HepG2 (cell line): ENCODE data around the gene FCHO1. TPM values are rescaled to one million over a fixed set of nuclear protein-coding genes. Genes with fewer than 3 reads are reported as not detected.

Experiments used
- DNMT3B ChIP-seq: conservative IDR thresholded peaks from 2 replicates; pipeline ENCODE4 v1.6.1; 2016; ENCODE audit warnings: missing biosample characterization, control low read depth
- FLYWCH1 ChIP-seq: sonication (generic); formaldehyde crosslinking; IDR thresholded peaks from 2 replicates; pipeline ENCODE4 v1.8.1; 2023; ENCODE audit warnings: mild to moderate bottlenecking, missing genetic modification reagents
- GABPA ChIP-seq, 2 experiments: IDR thresholded peaks; 2 replicates each; pipeline ENCODE4 v1.6.1; 2011 to 2016; ENCODE audit warnings: low read depth in 2 of 2, low read length in 1 of 2, missing biosample characterization in 1 of 2, missing genetic modification characterization in 1 of 2
- HNRNPL ChIP-seq: fragments of 200-400 bp; formaldehyde crosslinking; IDR thresholded peaks from 2 replicates; pipeline ENCODE4 v1.6.1; 2017; ENCODE audit warnings: mild to moderate bottlenecking, low read depth, low read length
- KAT8 ChIP-seq: IDR thresholded peaks from 2 replicates; pipeline ENCODE4 v1.6.1; 2016; ENCODE audit warnings: missing genetic modification reagents, missing compliant biosample characterization
- KLF15 ChIP-seq: sonication (generic); formaldehyde crosslinking; IDR thresholded peaks from 2 replicates; pipeline ENCODE4 v1.8.1; 2023; ENCODE audit warnings: borderline replicate concordance, mild to moderate bottlenecking, inconsistent platforms, missing genetic modification reagents, mixed read lengths
- MBD4 ChIP-seq: IDR thresholded peaks from 2 replicates; pipeline ENCODE4 v1.6.1; 2012; ENCODE audit warnings: low read length, inconsistent platforms, borderline replicate concordance
- NCOA5 ChIP-seq: sonication (generic); formaldehyde crosslinking; IDR thresholded peaks from 2 replicates; pipeline ENCODE4 v1.4.0; 2020; ENCODE audit warnings: missing genetic modification reagents
- NPAS2 ChIP-seq: sonication (generic); formaldehyde crosslinking; IDR thresholded peaks from 2 replicates; pipeline ENCODE4 v1.8.0; 2022; ENCODE audit warnings: mild to moderate bottlenecking, missing genetic modification reagents, borderline replicate concordance
- NR2F6 ChIP-seq, 2 experiments: IDR thresholded peaks; 2 replicates each; pipeline ENCODE4 v1.6.1; 2016; ENCODE audit warnings: antibody characterized with exemption in 1 of 2, mild to moderate bottlenecking in 1 of 2
- PHB2 ChIP-seq: fragments of 450-650 bp; IDR thresholded peaks from 2 replicates; pipeline ENCODE4 v1.6.1; 2018; ENCODE audit not compliant: partially characterized antibody
- SALL2 ChIP-seq: sonication (generic); formaldehyde crosslinking; IDR thresholded peaks from 2 replicates; pipeline ENCODE4 v1.8.1; 2023; ENCODE audit warnings: mild to moderate bottlenecking, missing genetic modification reagents, inconsistent platforms
- SIN3A ChIP-seq: IDR thresholded peaks from 2 replicates; pipeline ENCODE4 v1.6.1; 2011; ENCODE audit warnings: low read depth, mild to moderate bottlenecking, control low read depth, low read length, borderline replicate concordance
- SNRNP70 ChIP-seq: fragments of 200-400 bp; formaldehyde crosslinking; IDR thresholded peaks from 2 replicates; pipeline ENCODE4 v1.6.1; 2017; ENCODE audit warnings: mild to moderate bottlenecking, low read depth, low read length, moderate library complexity
- TEAD3 ChIP-seq: optimal IDR thresholded peaks from 2 replicates; pipeline ENCODE3; 2016; ENCODE audit warnings: borderline replicate concordance
- ZFY ChIP-seq: sonication (generic); formaldehyde crosslinking; IDR thresholded peaks from 2 replicates; pipeline ENCODE4 v1.4.0; 2020; ENCODE audit warnings: missing genetic modification reagents
- ZKSCAN5 ChIP-seq: sonication (generic); formaldehyde crosslinking; IDR thresholded peaks from 2 replicates; pipeline ENCODE4 v1.5.1; 2020; ENCODE audit warnings: mild to moderate bottlenecking, missing genetic modification reagents
- ZNF121 ChIP-seq: sonication (generic); formaldehyde crosslinking; IDR thresholded peaks from 2 replicates; pipeline ENCODE4 v1.5.0; 2020; ENCODE audit warnings: mild to moderate bottlenecking, missing genetic modification reagents
- ZNF124 ChIP-seq: sonication (generic); formaldehyde crosslinking; IDR thresholded peaks from 2 replicates; pipeline ENCODE4 v1.4.0; 2020; ENCODE audit warnings: missing genetic modification reagents
- ZNF569 ChIP-seq: sonication (generic); formaldehyde crosslinking; IDR thresholded peaks from 2 replicates; pipeline ENCODE4 v1.5.0; 2020; ENCODE audit warnings: mild to moderate bottlenecking, missing genetic modification reagents, moderate library complexity, borderline replicate concordance
- ZNF768 ChIP-seq: sonication (generic); formaldehyde crosslinking; IDR thresholded peaks from 2 replicates; pipeline ENCODE4 v1.4.0; 2020; ENCODE audit warnings: missing genetic modification reagents
- polyA plus RNA-seq, 8 experiments: library from polyadenylated mRNA; depleted of rRNA in 3 of 8; stranded (reverse) in 7 of 8; unstranded in 1 of 8; fragments of >200 nt; fragmentation: Illumina TruSeq in 4 of 8; extraction: Trizol in 4 of 8; gene quantifications; 2 replicates each; pipeline versions ENCODE4 v1.2.1 to v1.2.3, GENCODE V29; 2011 to 2016; ENCODE audit warnings: low read depth in 4 of 8, missing spikeins in 1 of 8, mixed read lengths in 1 of 8; ENCODE audit not compliant: insufficient read depth in 1 of 8
- total RNA-seq, 5 experiments: library from RNA; depleted of rRNA; stranded (reverse); fragments of >200 nt; fragmentation: Illumina TruSeq; extraction: Trizol; gene quantifications; 2 replicates each; pipeline ENCODE4 v1.2.3, GENCODE V29; 2016; ENCODE audit warnings: low read depth in 1 of 5
- TF ChIP-seq, protein P1 (sequence below): sonication (generic); formaldehyde crosslinking; IDR thresholded peaks from 2 replicates; pipeline ENCODE4 v1.4.0; 2020; ENCODE audit warnings: missing genetic modification reagents
- TF ChIP-seq, protein P2 (sequence below): sonication (generic); formaldehyde crosslinking; IDR thresholded peaks from 2 replicates; pipeline ENCODE4 v1.4.0; 2020; ENCODE audit warnings: missing genetic modification reagents, mild to moderate bottlenecking, borderline replicate concordance
- TF ChIP-seq, protein P3 (sequence below): sonication (generic); formaldehyde crosslinking; IDR thresholded peaks from 2 replicates; pipeline ENCODE4 v1.5.0; 2020; ENCODE audit warnings: mild to moderate bottlenecking, missing genetic modification reagents
- TF ChIP-seq, protein P4 (sequence below): sonication (generic); formaldehyde crosslinking; IDR thresholded peaks from 2 replicates; pipeline ENCODE4 v1.8.1; 2022; ENCODE audit warnings: mild to moderate bottlenecking, missing genetic modification reagents
- TF ChIP-seq, protein P5 (sequence below): IDR thresholded peaks from 2 replicates; pipeline ENCODE4 v1.6.1; 2016; ENCODE audit warnings: missing compliant biosample characterization, missing genetic modification reagents, borderline replicate concordance

FCHO1 gene
- total and polyA plus RNA-seq, 2 of the 13 experiments (the other 11 are each of a cell fraction or from before 2014, with no cell fraction given): 1.3 to 3.1 TPM

DNA sequence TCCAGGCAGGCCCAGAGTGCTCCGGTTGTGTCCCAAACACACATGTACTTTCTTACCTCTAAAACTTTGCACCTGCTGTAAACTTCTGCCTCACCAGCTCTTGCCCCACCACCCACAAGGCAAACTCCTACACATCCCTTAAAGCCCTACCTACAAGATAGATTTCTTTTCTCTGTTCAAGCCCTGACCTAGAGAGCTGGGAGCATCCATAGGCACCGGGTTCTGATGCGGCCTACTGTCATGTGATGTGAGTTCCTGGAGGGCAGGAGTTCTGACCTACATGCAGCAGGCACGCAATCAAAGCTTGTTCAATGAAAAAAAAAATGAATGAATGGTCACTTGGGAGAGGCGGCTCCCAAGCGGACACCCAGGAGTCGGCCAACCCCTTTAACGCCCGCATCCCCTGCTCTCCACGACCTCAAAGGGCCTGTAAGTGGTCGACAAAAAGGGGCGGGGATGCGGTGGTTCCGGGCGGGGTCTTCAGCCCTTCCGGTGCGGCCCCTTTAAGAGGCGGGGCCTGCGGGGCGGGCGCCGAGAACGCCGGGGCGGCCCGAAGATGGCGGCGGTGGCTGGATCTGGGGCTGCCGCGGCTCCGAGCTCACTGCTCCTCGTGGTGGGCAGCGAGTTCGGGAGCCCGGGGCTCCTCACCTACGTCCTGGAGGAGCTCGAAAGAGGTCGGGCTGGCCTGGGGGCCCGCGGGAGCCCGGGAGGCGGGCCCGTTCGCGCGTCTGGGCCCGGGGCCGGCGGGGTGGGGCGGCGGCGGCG lies 32.1 kb upstream of the FCHO1 start, which contains the start of gene MAP1S (continued):
- TF ChIP-seq NPAS2 (CRISPR knock-in tag): no peak
- TF ChIP-seq, protein P1, sequence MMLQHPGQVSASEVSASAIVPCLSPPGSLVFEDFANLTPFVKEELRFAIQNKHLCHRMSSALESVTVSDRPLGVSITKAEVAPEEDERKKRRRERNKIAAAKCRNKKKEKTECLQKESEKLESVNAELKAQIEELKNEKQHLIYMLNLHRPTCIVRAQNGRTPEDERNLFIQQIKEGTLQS (CRISPR knock-in tag): 0 out of 2 replicates have a peak, but pooled peaks have one; percentile 8
- no peak for TF ChIP-seq ZNF569
- TF ChIP-seq GABPA (IDR thresholded peaks at IDR 0.05; ENCODE audit: low read depth, low read length): peak; percentile 51; the same call in 1 of the 2 replicates
- TF ChIP-seq GABPA (CRISPR knock-in tag; IDR thresholded peaks at IDR 0.05; ENCODE audit: low read depth): peak; percentile 84
- TF ChIP-seq ZNF768 (CRISPR knock-in tag): peak; percentile 25; the same call in 1 of the 2 replicates
- no peak for TF ChIP-seq TEAD3 (CRISPR knock-in tag)
- TF ChIP-seq SIN3A: no peak
- TF ChIP-seq, protein P2, sequence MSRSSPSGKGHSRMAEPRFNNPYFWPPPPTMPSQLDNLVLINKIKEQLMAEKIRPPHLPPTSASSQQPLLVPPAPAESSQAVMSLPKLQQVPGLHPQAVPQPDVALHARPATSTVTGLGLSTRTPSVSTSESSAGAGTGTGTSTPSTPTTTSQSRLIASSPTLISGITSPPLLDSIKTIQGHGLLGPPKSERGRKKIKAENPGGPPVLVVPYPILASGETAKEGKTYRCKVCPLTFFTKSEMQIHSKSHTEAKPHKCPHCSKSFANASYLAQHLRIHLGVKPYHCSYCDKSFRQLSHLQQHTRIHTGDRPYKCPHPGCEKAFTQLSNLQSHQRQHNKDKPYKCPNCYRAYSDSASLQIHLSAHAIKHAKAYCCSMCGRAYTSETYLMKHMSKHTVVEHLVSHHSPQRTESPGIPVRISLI (CRISPR knock-in tag): peak; percentile 62; the same call in 1 of the 2 replicates
- peak; percentile 73 for TF ChIP-seq KAT8 (CRISPR knock-in tag)
- TF ChIP-seq, protein P3, sequence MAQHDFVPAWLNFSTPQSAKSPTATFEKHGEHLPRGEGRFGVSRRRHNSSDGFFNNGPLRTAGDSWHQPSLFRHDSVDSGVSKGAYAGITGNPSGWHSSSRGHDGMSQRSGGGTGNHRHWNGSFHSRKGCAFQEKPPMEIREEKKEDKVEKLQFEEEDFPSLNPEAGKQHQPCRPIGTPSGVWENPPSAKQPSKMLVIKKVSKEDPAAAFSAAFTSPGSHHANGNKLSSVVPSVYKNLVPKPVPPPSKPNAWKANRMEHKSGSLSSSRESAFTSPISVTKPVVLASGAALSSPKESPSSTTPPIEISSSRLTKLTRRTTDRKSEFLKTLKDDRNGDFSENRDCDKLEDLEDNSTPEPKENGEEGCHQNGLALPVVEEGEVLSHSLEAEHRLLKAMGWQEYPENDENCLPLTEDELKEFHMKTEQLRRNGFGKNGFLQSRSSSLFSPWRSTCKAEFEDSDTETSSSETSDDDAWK (CRISPR knock-in tag): no peak
- peak; percentile 84 for TF ChIP-seq ZFY (CRISPR knock-in tag)
- TF ChIP-seq ZKSCAN5 (CRISPR knock-in tag): no peak
- TF ChIP-seq MBD4: no peak
- no peak for TF ChIP-seq ZNF124 (CRISPR knock-in tag)
- TF ChIP-seq NR2F6 (IDR thresholded peaks at IDR 0.05): no peak
- 0 out of 2 replicates have a peak, but pooled peaks have one; percentile 12 for TF ChIP-seq NR2F6 (CRISPR knock-in tag; IDR thresholded peaks at IDR 0.05)
- TF ChIP-seq, protein P4, sequence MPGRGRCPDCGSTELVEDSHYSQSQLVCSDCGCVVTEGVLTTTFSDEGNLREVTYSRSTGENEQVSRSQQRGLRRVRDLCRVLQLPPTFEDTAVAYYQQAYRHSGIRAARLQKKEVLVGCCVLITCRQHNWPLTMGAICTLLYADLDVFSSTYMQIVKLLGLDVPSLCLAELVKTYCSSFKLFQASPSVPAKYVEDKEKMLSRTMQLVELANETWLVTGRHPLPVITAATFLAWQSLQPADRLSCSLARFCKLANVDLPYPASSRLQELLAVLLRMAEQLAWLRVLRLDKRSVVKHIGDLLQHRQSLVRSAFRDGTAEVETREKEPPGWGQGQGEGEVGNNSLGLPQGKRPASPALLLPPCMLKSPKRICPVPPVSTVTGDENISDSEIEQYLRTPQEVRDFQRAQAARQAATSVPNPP (CRISPR knock-in tag): no peak
- TF ChIP-seq KLF15 (CRISPR knock-in tag): no peak
- no peak for TF ChIP-seq SNRNP70
- no peak for TF ChIP-seq NCOA5 (CRISPR knock-in tag)
- TF ChIP-seq DNMT3B (CRISPR knock-in tag): no peak
- TF ChIP-seq HNRNPL: no peak
- TF ChIP-seq PHB2: no peak
- no peak for TF ChIP-seq FLYWCH1
- TF ChIP-seq, protein P5, sequence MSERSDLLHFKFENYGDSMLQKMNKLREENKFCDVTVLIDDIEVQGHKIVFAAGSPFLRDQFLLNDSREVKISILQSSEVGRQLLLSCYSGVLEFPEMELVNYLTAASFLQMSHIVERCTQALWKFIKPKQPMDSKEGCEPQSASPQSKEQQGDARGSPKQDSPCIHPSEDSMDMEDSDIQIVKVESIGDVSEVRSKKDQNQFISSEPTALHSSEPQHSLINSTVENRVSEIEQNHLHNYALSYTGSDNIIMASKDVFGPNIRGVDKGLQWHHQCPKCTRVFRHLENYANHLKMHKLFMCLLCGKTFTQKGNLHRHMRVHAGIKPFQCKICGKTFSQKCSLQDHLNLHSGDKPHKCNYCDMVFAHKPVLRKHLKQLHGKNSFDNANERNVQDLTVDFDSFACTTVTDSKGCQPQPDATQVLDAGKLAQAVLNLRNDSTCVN: no peak
- peak; percentile 48; the same call in 1 of the 2 replicates for TF ChIP-seq SALL2 (CRISPR knock-in tag)
- no peak for TF ChIP-seq ZNF121 (CRISPR knock-in tag)
